ENCODE results near the gene TAOK3. TPM values are rescaled to one million over a fixed set of nuclear protein-coding genes. Genes with fewer than 3 reads are reported as not detected.

The TAOK3 gene
- total and polyA plus RNA-seq, 4 donors = 6.7 to 28.6 (median 19.5) TPM

- Histone ChIP-seq H3K27me3 (ENCODE audit: control insufficient read depth in 4 of 4, insufficient read depth in 4 of 4, low read length in 3 of 4) (no peaks in the 10 kb centered on the region), H3K9me3 (ENCODE audit: control insufficient read depth in 4 of 4, low read length in 3 of 4) (no peaks in the 10 kb centered on the region), H3K27ac (ENCODE audit: low read depth in 1 of 2, low read length in 2 of 2) (no peak overlapping the region), H3K4me3 (ENCODE audit: low read depth in 1 of 3, low read length in 3 of 3) (no peak overlapping the region), H3K4me1 (ENCODE audit: control insufficient read depth in 4 of 4, insufficient read depth in 4 of 4, low read length in 3 of 4) (no peaks in the 10 kb centered on the region), H3K9ac (ENCODE audit: low read depth in 1 of 2, low read length in 2 of 2) (no peak overlapping the region), H3K36me3 (ENCODE audit: control insufficient read depth in 4 of 4, insufficient read depth in 3 of 4, low read depth in 1 of 4, low read length in 3 of 4) (peaks cover 0 to 3% (median under 1%) of the 10 kb centered on the region in 4 donors)
- DNase-seq (ENCODE audit: low spot score) = no peak
- TF ChIP-seq CTCF (IDR thresholded peaks at IDR 0.05; ENCODE audit: low read depth, low read length, missing input control) (no peak), RXRA (IDR thresholded peaks at IDR 0.05) (no peak), FOXA1 (IDR thresholded peaks at IDR 0.05) (no peak), HNF4G (IDR thresholded peaks at IDR 0.05) (no peak), GABPA (IDR thresholded peaks at IDR 0.05 in 1 of 2, conservative IDR thresholded peaks at IDR 0.05 in 1 of 2) (no peak), REST (IDR thresholded peaks at IDR 0.05) (no peak), MAX (IDR thresholded peaks at IDR 0.05) (no peak), ZBTB33 (IDR thresholded peaks at IDR 0.05) (no peak), HNF4A (conservative IDR thresholded peaks at IDR 0.05) (no peak), YY1 (IDR thresholded peaks at IDR 0.05) (no peak), TAF1 (conservative IDR thresholded peaks at IDR 0.05) (no peak), JUND (IDR thresholded peaks at IDR 0.05) (no peak), ATF3 (IDR thresholded peaks at IDR 0.05) (no peak), FOXA2 (IDR thresholded peaks at IDR 0.05) (no peak), RAD21 (IDR thresholded peaks at IDR 0.05) (no peak), SP1 (IDR thresholded peaks at IDR 0.05) (no peak), EGR1 (IDR thresholded peaks at IDR 0.05; ENCODE audit: low read depth in 2 of 2) (no peak), NR2F2 (IDR thresholded peaks at IDR 0.05) (no peak)
- 98% methylated on average over 1 of the region's 1 CpG for WGBS
These were observed 102.9 kb downstream of the TAOK3 start for GRCh38 chr12:118269806-118270205.
